Measurements from ENCODE around the gene TMEM168.
"Not testable (repeated sequence)": the region's sequence is repeated elsewhere in the genome, so short reads cannot be mapped to it uniquely, and the experiment has no call there.

Gene TMEM168

GRCh38 chr7:112789817-112790585 lies at the start of gene TMEM168:
Gene TMEM168 (minus strand): TSS chr7:112790393. CDS start chr7:112784825, 5,568 bp downstream.
- peak; percentile 89 for DNase-seq

GRCh38 chr7:112835928-112836327 lies 45.7 kb upstream of the TMEM168 start:
- not testable (repeated sequence) for DNase-seq

GRCh38 chr7:112833082-112833481 lies 42.9 kb upstream of the TMEM168 start:
- DNase-seq = no peak

GRCh38 chr7:112830769-112831168 lies 40.6 kb upstream of the TMEM168 start:
- no peak for DNase-seq

- no peak for DNase-seq
Measured at GRCh38 chr7:112828696-112829095, 38.5 kb upstream of the TMEM168 start.

GRCh38 chr7:112821345-112821744 lies 31.2 kb upstream of the TMEM168 start:
- DNase-seq = no peak

GRCh38 chr7:112819536-112819935 lies 29.3 kb upstream of the TMEM168 start:
- DNase-seq = no peak

- DNase-seq = no peak
Measured at GRCh38 chr7:112806156-112806555, 16.0 kb upstream of the TMEM168 start.

- no peak for DNase-seq
Measured at GRCh38 chr7:112802406-112802805, 12.2 kb upstream of the TMEM168 start.

- no peak for DNase-seq
Measured at GRCh38 chr7:112800486-112800885, 10.3 kb upstream of the TMEM168 start.

- DNase-seq = no peak
Measured at GRCh38 chr7:112799448-112800120, 9.4 kb upstream of the TMEM168 start.

GRCh38 chr7:112798274-112799159 lies 8.3 kb upstream of the TMEM168 start:
- no peak for DNase-seq

- not testable (repeated sequence) for DNase-seq
Measured at GRCh38 chr7:112796552-112796951, 6.4 kb upstream of the TMEM168 start.

- DNase-seq = no peak
Measured at GRCh38 chr7:112792441-112792840, 2.2 kb upstream of the TMEM168 start.

GRCh38 chr7:112791465-112792168 lies 1.4 kb upstream of the TMEM168 start:
- DNase-seq = no peak

GRCh38 chr7:112790586-112791003 lies 402 bp upstream of the TMEM168 start:
- no peak for DNase-seq

- DNase-seq = no peak
Measured at GRCh38 chr7:112789453-112789816, 758 bp downstream of the TMEM168 start.

GRCh38 chr7:112788778-112789343 lies 1.3 kb downstream of the TMEM168 start:
- DNase-seq = no peak

GRCh38 chr7:112784603-112785002 lies 5.6 kb downstream of the TMEM168 start:
- no peak for DNase-seq

- DNase-seq = no peak
Measured at GRCh38 chr7:112782498-112782897, 7.7 kb downstream of the TMEM168 start.

GRCh38 chr7:112781558-112781957 lies 8.6 kb downstream of the TMEM168 start:
- no peak for DNase-seq

- DNase-seq = no peak
Measured at GRCh38 chr7:112781110-112781509, 9.1 kb downstream of the TMEM168 start.

All from CD4-positive, alpha-beta T cell treated with Interleukin-4 for 4 hours (primary cell).